AG10803 (cell line): ENCODE measurements around the gene TRIM13.
"Not testable (repeated sequence)": the region's sequence is repeated elsewhere in the genome, so short reads cannot be mapped to it uniquely, and the experiment has no call there.

Experiments
- DNase-seq: peaks from one replicate; pipeline ENCODE4 v3.0.0; 2010; ENCODE audit warnings: low read depth
- H3K4me3 ChIP-seq: 2 replicates; pipeline ENCODE4 v1.5.1; 2011; ENCODE audit warnings: mild to moderate bottlenecking, low read length, control low read depth
- TF ChIP-seq, protein P1 (sequence below): conservative IDR thresholded peaks from 2 replicates; pipeline ENCODE4 v1.5.1; 2011; ENCODE audit warnings: mild to moderate bottlenecking, low read length, control low read depth, inconsistent platforms

The TRIM13 gene

DNA sequence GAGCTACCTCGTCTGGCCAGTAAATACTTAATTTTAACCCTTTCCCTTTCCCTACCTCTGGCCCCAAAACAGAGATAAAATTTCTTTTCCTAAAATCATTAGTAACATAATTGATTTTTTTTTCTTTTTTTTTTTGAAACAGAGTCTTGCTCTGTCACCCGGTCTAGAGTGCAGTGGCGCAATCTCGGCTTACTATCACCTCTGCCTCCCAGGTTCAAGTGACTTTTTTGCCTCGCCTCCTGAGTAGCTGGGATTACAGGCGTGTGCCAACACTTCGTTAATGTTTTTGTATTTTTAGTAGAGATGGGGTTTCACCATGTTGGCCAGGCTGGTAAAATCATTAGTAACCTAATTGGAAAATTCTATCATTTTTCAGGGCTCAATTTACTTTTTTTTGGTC lies 10.4 kb upstream of the TRIM13 start:
- no peak overlapping the region for H3K4me3 ChIP-seq
- no peak for DNase-seq
- TF ChIP-seq, protein P1, sequence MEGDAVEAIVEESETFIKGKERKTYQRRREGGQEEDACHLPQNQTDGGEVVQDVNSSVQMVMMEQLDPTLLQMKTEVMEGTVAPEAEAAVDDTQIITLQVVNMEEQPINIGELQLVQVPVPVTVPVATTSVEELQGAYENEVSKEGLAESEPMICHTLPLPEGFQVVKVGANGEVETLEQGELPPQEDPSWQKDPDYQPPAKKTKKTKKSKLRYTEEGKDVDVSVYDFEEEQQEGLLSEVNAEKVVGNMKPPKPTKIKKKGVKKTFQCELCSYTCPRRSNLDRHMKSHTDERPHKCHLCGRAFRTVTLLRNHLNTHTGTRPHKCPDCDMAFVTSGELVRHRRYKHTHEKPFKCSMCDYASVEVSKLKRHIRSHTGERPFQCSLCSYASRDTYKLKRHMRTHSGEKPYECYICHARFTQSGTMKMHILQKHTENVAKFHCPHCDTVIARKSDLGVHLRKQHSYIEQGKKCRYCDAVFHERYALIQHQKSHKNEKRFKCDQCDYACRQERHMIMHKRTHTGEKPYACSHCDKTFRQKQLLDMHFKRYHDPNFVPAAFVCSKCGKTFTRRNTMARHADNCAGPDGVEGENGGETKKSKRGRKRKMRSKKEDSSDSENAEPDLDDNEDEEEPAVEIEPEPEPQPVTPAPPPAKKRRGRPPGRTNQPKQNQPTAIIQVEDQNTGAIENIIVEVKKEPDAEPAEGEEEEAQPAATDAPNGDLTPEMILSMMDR: no peak

DNA sequence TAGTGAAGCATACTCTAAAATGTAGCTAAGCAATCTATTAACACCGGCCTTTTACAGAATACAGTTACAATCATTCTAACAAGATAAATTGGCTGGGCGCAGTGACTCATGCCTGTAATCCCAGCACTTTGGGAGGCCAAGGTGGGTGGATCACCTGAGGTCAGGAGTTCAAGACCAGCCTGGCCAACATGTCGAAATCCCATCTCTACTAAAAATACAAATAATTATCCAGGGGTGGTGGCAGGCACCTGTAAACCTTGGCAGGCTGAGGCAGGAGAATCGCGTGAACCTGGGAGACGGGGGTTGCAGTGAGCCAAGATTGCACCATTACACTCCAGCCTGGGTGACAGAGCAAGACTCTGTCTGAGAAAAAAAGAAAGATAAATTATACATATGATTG lies 6.2 kb upstream of the TRIM13 start:
- not testable (repeated sequence) for H3K4me3 ChIP-seq, DNase-seq

DNA sequence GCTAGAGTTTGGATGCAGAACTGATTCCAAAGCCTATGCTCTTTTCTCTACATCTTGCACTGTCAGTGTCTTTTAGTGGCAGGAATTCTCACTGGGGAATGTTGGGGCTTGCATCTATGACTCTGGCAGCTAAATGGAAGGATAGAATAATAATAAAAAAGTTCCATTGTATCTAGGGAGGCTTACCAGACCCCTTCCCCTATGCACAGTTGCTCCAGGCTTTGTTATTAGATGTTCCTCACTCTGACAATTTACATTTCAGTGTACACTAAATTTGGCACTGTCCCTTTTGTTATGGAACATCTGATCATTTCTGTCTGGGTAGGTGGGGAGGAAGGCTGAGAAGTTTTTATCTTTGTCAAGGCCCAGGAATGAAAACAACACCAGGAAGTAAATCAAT lies 3.7 kb upstream of the TRIM13 start:
- TF ChIP-seq, protein P1: no peak
- H3K4me3 ChIP-seq: no peak overlapping the region
- DNase-seq: no peak

DNA sequence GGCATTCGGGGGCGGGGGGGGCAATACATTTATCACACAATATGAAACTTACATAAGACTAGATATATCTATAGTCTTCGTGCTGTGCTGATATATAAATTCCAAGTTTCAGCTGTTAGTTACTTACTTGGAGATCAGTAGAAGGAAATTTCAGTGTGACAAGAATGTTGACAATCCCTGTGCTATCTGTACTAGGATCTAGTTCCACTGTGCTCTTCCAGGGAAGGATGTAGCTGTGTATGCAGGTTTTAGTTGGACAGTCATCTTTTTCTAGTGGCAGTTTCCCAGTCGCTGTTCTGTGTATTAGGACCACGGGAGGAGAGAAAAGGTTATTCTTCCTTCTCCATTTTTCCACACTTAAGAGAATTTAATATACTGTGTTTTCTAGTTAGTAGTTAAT lies 3.2 kb upstream of the TRIM13 start:
- TF ChIP-seq, protein P1: no peak
- H3K4me3 ChIP-seq: no peak overlapping the region
- no peak for DNase-seq

DNA sequence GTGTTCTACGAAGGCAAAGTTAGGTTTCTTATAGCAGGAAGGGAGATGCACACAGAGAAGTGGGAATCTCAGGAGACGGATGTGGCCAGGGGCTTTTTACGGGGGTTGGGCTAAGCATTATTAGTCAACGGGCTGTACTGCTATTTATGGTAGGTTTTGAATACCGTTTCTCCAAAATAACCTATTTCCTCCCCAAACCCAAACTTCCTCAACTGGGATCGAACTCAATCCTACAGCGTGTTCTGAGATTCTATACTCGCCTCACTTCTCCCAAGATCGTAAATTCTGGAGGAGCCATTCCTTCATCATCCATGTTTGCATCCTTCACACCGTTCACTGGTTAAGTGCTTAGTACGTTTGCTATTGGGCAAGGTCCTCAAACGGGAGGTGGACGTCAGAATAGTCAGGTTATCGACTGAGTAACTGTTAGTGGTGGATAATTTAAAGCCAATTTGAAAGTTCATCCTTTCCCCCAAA lies 1.2 kb upstream of the TRIM13 start:
- peak overlapping the region; percentile 74 for H3K4me3 ChIP-seq
- peak; percentile 21 for DNase-seq
- TF ChIP-seq, protein P1: no peak

DNA sequence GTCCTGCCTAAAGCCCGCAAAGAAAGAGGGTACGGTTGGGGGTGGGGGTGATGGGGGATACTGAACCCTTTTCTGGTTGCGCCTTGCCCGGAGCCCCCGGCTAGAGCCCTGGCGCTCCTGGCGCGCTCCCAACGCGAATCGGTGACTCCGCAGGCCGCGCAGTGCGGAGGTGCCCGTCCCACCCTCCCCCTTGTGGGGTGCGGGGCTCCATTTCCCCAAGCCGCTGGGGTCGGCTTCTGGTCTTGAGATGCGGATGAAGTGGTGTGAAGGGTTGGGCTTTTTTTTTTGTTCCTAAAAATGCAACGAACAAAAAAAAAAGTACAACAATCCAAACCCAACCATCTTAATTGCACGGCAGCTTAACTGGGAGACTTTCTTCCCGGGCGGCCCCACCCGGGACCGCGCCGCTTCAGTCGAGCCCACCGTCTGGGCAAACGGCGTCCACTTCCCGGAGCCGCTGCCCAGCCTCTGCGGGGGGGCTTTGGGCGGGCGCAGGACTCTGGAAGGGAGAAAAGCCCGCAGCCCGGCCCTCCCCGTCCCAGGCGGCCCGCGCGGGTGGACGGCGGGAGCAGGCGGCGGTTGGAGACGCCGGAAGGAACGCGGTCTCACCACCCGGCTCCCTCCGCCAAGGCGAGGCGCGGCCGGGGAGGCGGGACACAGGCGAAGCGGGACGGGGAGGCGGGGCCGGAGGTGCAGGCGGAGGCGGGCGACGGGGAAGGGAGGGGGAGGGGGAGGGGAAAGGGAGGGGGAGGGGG lies 504 bp upstream of the TRIM13 start:
- TF ChIP-seq, protein P1: no peak
- peak overlapping the region; percentile 74 for H3K4me3 ChIP-seq
- peak; percentile 94 for DNase-seq

DNA sequence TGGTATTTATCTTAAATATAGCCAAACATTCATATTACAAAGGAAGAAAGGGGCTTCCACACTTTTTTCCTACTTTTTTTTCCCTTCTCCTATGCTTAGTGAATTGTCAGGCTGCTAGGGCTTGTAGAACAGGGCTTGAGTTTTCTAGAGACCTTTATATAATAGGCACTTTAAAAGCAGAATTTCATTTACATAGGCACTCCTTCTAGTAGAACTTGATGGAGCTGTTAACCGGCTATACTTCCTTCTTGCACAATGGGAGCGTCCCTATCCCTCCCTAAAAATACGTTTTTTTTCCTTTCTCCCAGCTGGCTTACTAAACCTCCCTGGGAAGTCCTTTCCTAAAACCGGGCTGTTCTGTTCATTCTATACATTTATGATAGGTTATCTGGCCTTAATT lies 1.1 kb downstream of the TRIM13 start:
- TF ChIP-seq, protein P1: no peak
- peak overlapping the region; percentile 81 for H3K4me3 ChIP-seq
- DNase-seq: peak; percentile 6
